CD4-positive, alpha-beta T cell treated with Interleukin-10 for 1 hour (primary cell): ENCODE data around the gene OR5AK2.
"Not testable (repeated sequence)": the region's sequence is repeated elsewhere in the genome, so short reads cannot be mapped to it uniquely, and the experiment has no call there.

ENCODE experiments used
- DNase-seq: peaks from one replicate; pipeline ENCODE4 v3.0.0-alpha.2; 2020

Gene OR5AK2, protein sequence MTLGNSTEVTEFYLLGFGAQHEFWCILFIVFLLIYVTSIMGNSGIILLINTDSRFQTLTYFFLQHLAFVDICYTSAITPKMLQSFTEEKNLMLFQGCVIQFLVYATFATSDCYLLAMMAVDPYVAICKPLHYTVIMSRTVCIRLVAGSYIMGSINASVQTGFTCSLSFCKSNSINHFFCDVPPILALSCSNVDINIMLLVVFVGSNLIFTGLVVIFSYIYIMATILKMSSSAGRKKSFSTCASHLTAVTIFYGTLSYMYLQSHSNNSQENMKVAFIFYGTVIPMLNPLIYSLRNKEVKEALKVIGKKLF

DNA sequence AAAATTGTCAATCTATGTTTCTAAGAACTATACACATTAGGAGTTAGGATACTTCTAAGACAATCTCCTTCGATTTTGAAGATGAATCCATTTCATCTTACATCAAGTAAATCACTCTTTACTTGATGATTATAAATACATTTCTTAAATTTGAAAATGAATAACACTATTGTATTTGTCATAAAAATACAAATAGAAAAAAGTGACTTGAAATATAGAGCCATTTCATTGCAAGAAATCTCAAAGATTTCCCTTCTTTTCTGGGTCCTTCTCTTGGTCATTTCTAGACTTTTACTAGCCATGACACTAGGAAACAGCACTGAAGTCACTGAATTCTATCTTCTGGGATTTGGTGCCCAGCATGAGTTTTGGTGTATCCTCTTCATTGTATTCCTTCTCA lies at the start of gene OR5AK2:
Gene OR5AK2, plus strand, starts transcription at position 301 of the 400 bp plus-strand sequence. Its CDS starts 0 bp downstream, at position 301.
- DNase-seq = no peak

DNA sequence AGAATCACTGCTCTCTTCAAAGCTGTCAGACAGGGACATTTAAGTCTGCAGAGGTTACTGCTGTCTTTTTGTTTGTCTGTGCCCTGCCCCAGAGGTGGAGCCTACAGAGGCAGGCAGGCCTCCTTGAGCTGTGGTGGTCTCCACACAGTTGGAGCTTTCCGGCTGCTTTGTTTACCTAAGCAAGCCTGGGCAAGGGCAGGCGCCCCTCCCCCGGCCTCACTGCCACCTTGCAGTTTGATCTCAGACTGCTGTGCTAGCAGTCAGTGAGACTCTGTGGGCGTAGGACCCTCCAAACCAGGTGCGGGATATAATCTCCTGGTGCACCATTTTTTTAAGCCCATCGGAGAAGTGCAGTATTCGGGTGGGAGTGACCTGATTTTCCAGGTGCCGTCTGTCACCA lies 43.2 kb upstream of the OR5AK2 start:
- DNase-seq = not testable (repeated sequence)

DNA sequence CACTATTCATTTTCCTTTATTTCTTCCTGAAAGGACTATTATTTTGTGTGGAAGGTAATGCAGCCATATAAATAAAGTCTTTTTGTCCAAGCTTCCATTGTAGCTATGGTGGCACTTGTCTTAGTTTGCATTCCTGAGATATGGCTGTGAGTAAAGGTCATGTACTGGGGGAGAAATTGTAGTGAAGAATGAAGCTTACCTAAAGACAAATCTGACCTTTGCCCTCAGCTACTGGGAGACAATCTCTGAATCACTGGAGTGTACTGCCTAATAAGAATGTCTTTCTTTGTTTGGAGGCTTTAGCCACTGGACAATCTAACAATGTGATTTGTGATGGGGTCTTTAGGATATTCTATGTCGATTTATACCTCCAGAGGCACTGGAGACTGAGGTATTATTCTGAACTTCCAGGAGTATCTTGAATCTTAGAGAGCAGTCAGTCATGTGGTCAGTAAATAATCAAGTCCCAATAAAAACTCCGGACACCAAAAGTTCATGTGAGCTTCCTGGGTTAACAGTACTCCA lies 39.7 kb upstream of the OR5AK2 start:
- no peak for DNase-seq

GRCh38 chr11:56950510-56950909 lies 38.2 kb upstream of the OR5AK2 start:
- no peak for DNase-seq

DNA sequence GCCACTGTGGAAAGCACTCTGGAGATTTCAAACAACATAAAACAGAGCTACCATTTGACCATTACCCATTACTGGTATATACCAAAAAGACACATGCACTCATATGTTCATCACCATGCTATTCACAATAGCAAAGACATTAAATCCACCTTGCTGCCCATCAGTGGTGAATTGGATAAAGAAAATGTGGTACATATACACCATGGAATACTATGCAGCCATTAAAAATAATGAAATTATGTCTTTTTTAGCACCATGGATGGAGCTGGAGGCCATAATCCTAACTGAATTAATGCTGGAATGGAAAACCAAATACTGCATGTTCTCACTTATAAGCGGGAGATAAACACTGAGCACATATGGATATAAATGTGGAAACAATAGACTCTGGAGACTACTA lies 34.8 kb upstream of the OR5AK2 start:
- not testable (repeated sequence) for DNase-seq

DNA sequence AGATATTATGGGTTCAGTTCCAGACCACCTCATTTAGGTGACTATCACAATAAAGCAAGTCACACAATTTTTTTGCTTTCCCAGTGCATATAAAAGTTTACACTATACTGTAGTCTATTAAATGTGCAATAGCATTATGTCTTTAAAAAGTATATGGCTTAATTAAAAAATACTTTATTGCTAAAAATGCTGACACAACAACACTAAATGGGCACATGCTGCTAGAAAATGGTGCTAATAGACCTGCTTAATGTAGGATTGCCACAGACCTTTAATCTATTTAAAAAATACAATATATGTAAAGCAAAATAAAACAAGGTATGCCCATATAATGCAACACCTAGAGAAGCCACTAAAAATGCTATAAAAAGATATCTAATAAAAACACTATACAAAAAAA lies 27.1 kb upstream of the OR5AK2 start:
- no peak for DNase-seq

GRCh38 chr11:56967726-56968125 lies 21.0 kb upstream of the OR5AK2 start:
- DNase-seq = no peak

DNA sequence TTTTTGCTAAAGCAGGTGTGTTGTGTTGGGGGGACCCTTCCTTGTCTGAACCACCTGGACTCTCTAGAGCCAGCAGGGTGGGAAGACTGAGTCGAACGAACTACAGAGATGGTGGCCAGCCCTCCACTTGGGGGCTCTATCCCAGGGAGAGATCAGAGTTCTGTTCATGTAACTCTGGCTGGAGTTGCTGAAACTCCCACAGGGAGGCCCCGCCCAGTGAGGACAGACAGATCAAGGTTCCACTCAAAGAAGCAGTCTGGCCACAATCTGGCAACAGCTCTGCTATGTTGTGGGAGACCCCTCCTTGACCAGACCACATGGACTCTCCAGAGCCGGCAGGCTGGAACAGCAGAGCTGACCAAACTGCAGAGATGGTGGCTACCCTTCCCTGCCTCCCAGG lies 20.2 kb upstream of the OR5AK2 start:
- no peak for DNase-seq

GRCh38 chr11:56977314-56977713 lies 11.4 kb upstream of the OR5AK2 start:
- DNase-seq = no peak

- no peak for DNase-seq
Measured at GRCh38 chr11:56990702-56991101, 2.0 kb downstream of the OR5AK2 start.

- DNase-seq = no peak
Measured at GRCh38 chr11:56994532-56994931, 5.8 kb downstream of the OR5AK2 start.

DNA sequence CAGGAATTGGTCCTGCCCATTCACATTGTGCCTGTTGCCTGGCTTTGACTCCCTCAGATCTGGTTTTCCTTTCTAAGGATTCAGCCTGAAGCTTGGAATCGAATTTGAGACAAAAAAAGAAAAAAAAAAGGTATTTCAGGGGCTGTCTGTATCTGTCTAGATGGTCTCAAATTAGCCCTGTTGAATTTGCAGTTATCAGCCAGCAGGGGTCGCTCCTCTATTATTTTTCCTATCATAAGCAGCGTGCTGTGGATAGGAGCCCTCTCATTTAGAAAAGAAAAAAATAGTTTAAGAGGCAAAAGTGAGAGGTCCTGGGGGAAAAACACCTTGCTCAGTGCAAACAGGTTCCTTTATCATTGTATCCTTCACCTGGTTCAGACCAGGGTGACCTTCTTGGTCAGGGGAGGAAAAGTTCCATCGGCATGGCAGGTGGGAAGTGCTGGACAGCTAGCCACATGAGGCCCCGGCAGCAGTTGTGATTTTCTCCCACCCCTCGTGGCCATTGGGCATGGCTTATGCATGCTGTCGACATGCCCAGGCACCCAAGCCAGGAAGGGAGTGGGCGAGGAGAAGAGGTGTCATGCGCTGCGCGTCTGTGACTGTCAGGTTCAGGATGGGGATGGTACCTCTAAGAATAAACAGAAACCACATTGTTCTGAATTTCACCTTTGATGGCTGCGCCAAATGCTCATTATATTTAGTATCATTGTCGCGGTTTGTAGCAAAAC lies 13.1 kb downstream of the OR5AK2 start:
- DNase-seq = no peak

GRCh38 chr11:57008373-57008772 lies 19.7 kb downstream of the OR5AK2 start:
- no peak for DNase-seq

GRCh38 chr11:57015679-57016078 lies 27.0 kb downstream of the OR5AK2 start:
- no peak for DNase-seq

GRCh38 chr11:57031556-57031955 lies 42.8 kb downstream of the OR5AK2 start:
- no peak for DNase-seq
